K562 (cell line): Measurements from ENCODE around the gene LMOD1. TPM values are rescaled to one million over a fixed set of nuclear protein-coding genes. Genes with fewer than 3 reads are reported as not detected.

Experiments
- BRCA1 ChIP-seq, 2 experiments: fragments of 450-650 bp in 1 of 2; sonication (generic) in 1 of 2; formaldehyde crosslinking in 1 of 2; IDR thresholded peaks; 2 replicates each; pipeline versions ENCODE4 v1.5.0 to v1.6.1; 2017 to 2020; ENCODE audit warnings: mild to moderate bottlenecking in 1 of 2, missing genetic modification reagents in 1 of 2
- CHD1 ChIP-seq: fragments of 200-600 bp; sonication (generic); IDR thresholded peaks from one replicate; pipeline ENCODE4 v1.6.1; 2012; ENCODE audit warnings: mild to moderate bottlenecking, moderate library complexity, low read length, inconsistent platforms
- CUX1 ChIP-seq: fragments of 200-800 bp; sonication (Bioruptor generic); IDR thresholded peaks from 2 replicates; pipeline ENCODE4 v1.6.1; 2016; ENCODE audit warnings: missing genetic modification characterization, missing compliant biosample characterization
- DMBX1 ChIP-seq: fragments of 250-450 bp; sonication (Bioruptor Pico); IDR thresholded peaks from 2 replicates; pipeline ENCODE4 v1.8.0; 2022; ENCODE audit warnings: inconsistent platforms, mild to moderate bottlenecking, moderate library complexity, borderline replicate concordance
- ELK3 ChIP-seq: fragments of 450-650 bp; formaldehyde crosslinking; IDR thresholded peaks from 2 replicates; pipeline ENCODE4 v1.4.0; 2020; ENCODE audit warnings: mild to moderate bottlenecking
- HINFP ChIP-seq: fragments of 450-650 bp; conservative IDR thresholded peaks from 2 replicates; pipeline ENCODE4 v1.6.1; 2016; ENCODE audit warnings: missing genetic modification characterization, low read depth, mild to moderate bottlenecking, control low read depth, missing compliant biosample characterization
- LEF1 ChIP-seq: fragments of 450-650 bp; IDR thresholded peaks from 2 replicates; pipeline ENCODE4 v1.6.1; 2016; ENCODE audit warnings: mild to moderate bottlenecking
- MBD1 ChIP-seq: fragments of 250-450 bp; sonication (Bioruptor Pico); IDR thresholded peaks from 2 replicates; pipeline ENCODE4 v1.8.0; 2022; ENCODE audit warnings: inconsistent platforms
- RBFOX2 ChIP-seq: fragments of 200-400 bp; formaldehyde crosslinking; IDR thresholded peaks from 2 replicates; pipeline ENCODE4 v1.6.1; 2017; ENCODE audit warnings: low read depth, mild to moderate bottlenecking, low read length, moderate library complexity
- RBM17 ChIP-seq: fragments of 200-400 bp; formaldehyde crosslinking; IDR thresholded peaks from 2 replicates; pipeline ENCODE4 v1.6.1; 2017; ENCODE audit warnings: low read depth, mild to moderate bottlenecking, low read length, borderline replicate concordance
- RNF2 ChIP-seq: sonication (generic); IDR thresholded peaks from 2 replicates; pipeline ENCODE4 v1.6.1; 2016
- SAP30 ChIP-seq: fragments of 200-600 bp; sonication (generic); IDR thresholded peaks from 2 replicates; pipeline ENCODE4 v1.6.1; 2012; ENCODE audit warnings: borderline replicate concordance, low read depth, mild to moderate bottlenecking, moderate library complexity, low read length, control low read depth, inconsistent platforms; ENCODE audit not compliant: insufficient read depth, poor library complexity, severe bottlenecking
- SLC30A9 ChIP-seq: fragments of 250-450 bp; sonication (Bioruptor Pico); IDR thresholded peaks from 2 replicates; pipeline ENCODE4 v1.8.0; 2022; ENCODE audit warnings: mild to moderate bottlenecking, moderate library complexity
- TFAP4 ChIP-seq: sonication (generic); formaldehyde crosslinking; IDR thresholded peaks from 2 replicates; pipeline ENCODE4 v1.8.0; 2022; ENCODE audit warnings: missing genetic modification reagents, mild to moderate bottlenecking, moderate library complexity, borderline replicate concordance
- TGIF2 ChIP-seq: sonication (generic); formaldehyde crosslinking; IDR thresholded peaks from 2 replicates; pipeline ENCODE4 v1.8.1; 2022; ENCODE audit warnings: mild to moderate bottlenecking, missing genetic modification reagents, moderate library complexity
- ZNF696 ChIP-seq: fragments of 250-450 bp; sonication (Bioruptor Pico); conservative IDR thresholded peaks from 2 replicates; pipeline ENCODE4 v1.4.0; 2020; ENCODE audit warnings: mild to moderate bottlenecking, moderate library complexity
- ZNF77 ChIP-seq: fragments of 250-450 bp; sonication (Bioruptor Pico); IDR thresholded peaks from 2 replicates; pipeline ENCODE4 v1.5.0; 2020
- polyA plus RNA-seq, 8 experiments: library from polyadenylated mRNA; depleted of rRNA in 4 of 8; stranded (reverse) in 5 of 8; unstranded in 3 of 8; fragments of >200 nt; fragmentation: Nextera tagmentation in 2 of 8; fragmentation: Illumina TruSeq in 1 of 8; extraction: Ambion mirVana in 2 of 8; extraction: Trizol in 1 of 8; gene quantifications; 2 replicates each; pipeline versions ENCODE4 v1.2.1 to v1.2.3, GENCODE V29; 2011 to 2014; ENCODE audit warnings: inconsistent platforms in 1 of 8, missing spikeins in 1 of 8
- total RNA-seq, 7 experiments: library from RNA; depleted of rRNA in 6 of 7; stranded (reverse); fragments of >200 nt in 6 of 7; fragmentation: Illumina TruSeq in 2 of 7; extraction: Trizol in 2 of 7; gene quantifications; 2 replicates each; pipeline versions ENCODE4 v1.2.1 to v1.2.3, GENCODE V29; 2011 to 2021; ENCODE audit warnings: low replicate concordance in 1 of 7

Gene LMOD1
- total and polyA plus RNA-seq, 9 of the 15 experiments (the other 6 are each of a cell fraction or from before 2014, with no cell fraction given): 0.03 to 0.54 (median 0.38) TPM; not detected in 1

- TF ChIP-seq MBD1: no peak
- no peak for TF ChIP-seq TFAP4
- no peak for TF ChIP-seq BRCA1 (IDR thresholded peaks at IDR 0.05)
- no peak for TF ChIP-seq BRCA1 (CRISPR knock-in tag; IDR thresholded peaks at IDR 0.05)
- TF ChIP-seq SAP30: no peak
- no peak for TF ChIP-seq RNF2
- TF ChIP-seq SLC30A9: no peak
- TF ChIP-seq ZNF77 (CRISPR knock-in tag): no peak
- no peak for TF ChIP-seq DMBX1 (CRISPR knock-in tag)
- no peak for TF ChIP-seq CHD1
- no peak for TF ChIP-seq RBFOX2
- no peak for TF ChIP-seq RBM17
- TF ChIP-seq TGIF2: no peak
- TF ChIP-seq ELK3 (CRISPR knock-in tag): no peak
- no peak for TF ChIP-seq LEF1
- no peak for TF ChIP-seq HINFP (tag)
- TF ChIP-seq ZNF696 (CRISPR knock-in tag): no peak
- no peak for TF ChIP-seq CUX1
Measured at GRCh38 chr1:201916649-201917249, 29.6 kb downstream of the LMOD1 start (continued).
